RWPE1 (cell line): ENCODE data around the gene TXNRD2.
"Not testable (repeated sequence)": the region's sequence is repeated elsewhere in the genome, so short reads cannot be mapped to it uniquely, and the experiment has no call there.

Source experiments
- CTCF ChIA-PET: fragments of 350-600 bp; sonication (Branson Sonifier 250); formaldehyde crosslinking; extraction: SDS; loops from one replicate; lab custom pipeline; 2021; lab: Yijun Ruan, JAX
- POLR2A ChIA-PET: fragments of 400-600 bp; formaldehyde crosslinking; extraction: SDS; loops from one replicate; lab custom pipeline; 2020; ENCODE audit warnings: antibody characterized with exemption; ENCODE audit not compliant: low non-redundant PET; lab: Yijun Ruan, JAX
- DNase-seq: peaks from one replicate; pipeline ENCODE4 v3.0.0; 2012; ENCODE audit warnings: low spot score
- H3K27ac ChIP-seq: fragments of 450-650 bp; 2 replicates; pipeline ENCODE4 v1.5.1; 2017
- CTCF ChIP-seq: fragments of 450-650 bp; conservative IDR thresholded peaks from 2 replicates; pipeline ENCODE4 v1.5.1; 2017; ENCODE audit warnings: low read depth, mild to moderate bottlenecking

TXNRD2 gene

GRCh38 chr22:19930551-19931486 lies 10.8 kb downstream of the TXNRD2 start:
- POLR2A ChIA-PET, result no interaction called here

GRCh38 chr22:19929586-19930550 lies 11.8 kb downstream of the TXNRD2 start:
- no peak for DNase-seq
- POLR2A ChIA-PET, result no interaction called here
- CTCF ChIA-PET, result interaction anchor here (0.7 kb wide), 1 partner anchor 20 kb away, joined by 3 read pairs; no protein-coding TSS in a partner anchor
- TF ChIP-seq CTCF, result no peak
- no peak overlapping the region for H3K27ac ChIP-seq

More at GRCh38 chr22:19930551-19931486, 10.8 kb downstream of the TXNRD2 start:
- H3K27ac ChIP-seq, result no peak overlapping the region
- CTCF ChIA-PET, result interaction anchor here (0.7 kb wide), 1 partner anchor 21 kb away, joined by 3 read pairs; no protein-coding TSS in a partner anchor
- TF ChIP-seq CTCF, result no peak
- no peak for DNase-seq

GRCh38 chr22:19928207-19928606 lies 13.4 kb downstream of the TXNRD2 start:
- TF ChIP-seq CTCF, result no peak
- H3K27ac ChIP-seq, result no peak overlapping the region
- POLR2A ChIA-PET, result no interaction called here
- CTCF ChIA-PET, result no interaction called here
- DNase-seq, result no peak

- H3K27ac ChIP-seq, result no peak overlapping the region
- no peak for TF ChIP-seq CTCF
- CTCF ChIA-PET, result no interaction called here
- POLR2A ChIA-PET, result no interaction called here
- DNase-seq, result no peak
Observed at GRCh38 chr22:19927696-19928095, 13.9 kb downstream of the TXNRD2 start.

- CTCF ChIA-PET, POLR2A ChIA-PET: not testable (repeated sequence)
Observed at GRCh38 chr22:19926028-19926427, 15.6 kb downstream of the TXNRD2 start.

GRCh38 chr22:19923914-19924513 lies 17.6 kb downstream of the TXNRD2 start:
- H3K27ac ChIP-seq, result no peak overlapping the region
- DNase-seq, result no peak
- TF ChIP-seq CTCF, result no peak
- POLR2A ChIA-PET, result no interaction called here
- CTCF ChIA-PET, result interaction anchor here (0.6 to 0.7 kb wide), 2 partner anchors 19 to 29 kb away, joined by 3 to 4 read pairs; no protein-coding TSS in a partner anchor

More at GRCh38 chr22:19926028-19926427, 15.6 kb downstream of the TXNRD2 start:
- not testable (repeated sequence) for DNase-seq, H3K27ac ChIP-seq
